ENCODE measurements around the gene SMAGP. TPM values are rescaled to one million over a fixed set of nuclear protein-coding genes. Genes with fewer than 3 reads are reported as not detected.
A peak's percentile ranks its signal among the peaks of the same experiment; 100 is the strongest.
"Not testable (repeated sequence)": the region's sequence is repeated elsewhere in the genome, so short reads cannot be mapped to it uniquely, and the experiment has no call there.

SMAGP gene
- total RNA-seq, 2 donors from 2014 or later, result 74.4 to 119 TPM

DNA sequence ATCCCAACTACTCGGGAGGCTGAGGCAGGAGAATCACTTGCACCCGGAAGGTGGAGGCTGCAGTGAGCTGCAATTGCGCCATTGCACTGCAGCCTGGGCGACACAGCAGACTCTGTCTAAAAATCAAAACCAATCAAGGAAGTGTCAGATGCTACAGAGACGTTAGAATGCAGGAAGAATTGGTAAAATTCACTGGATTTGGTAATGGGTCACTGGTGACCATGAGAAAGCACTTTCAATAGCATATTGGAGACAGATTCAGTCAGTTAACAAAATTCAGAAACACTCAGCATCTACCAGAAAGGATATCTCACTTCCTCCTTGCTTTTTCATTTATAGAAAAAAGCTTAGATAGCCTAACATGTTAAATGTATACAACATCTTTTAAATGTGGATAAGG is 36.3 kb upstream of the SMAGP start:
- Histone ChIP-seq H3K9ac (ENCODE audit: low read depth in 2 of 2, low read length in 2 of 2) (no peak overlapping the region), H3K27me3 (no peaks in the 10 kb centered on the region), H3K4me3 (no peak overlapping the region), H3K36me3 (no peaks in the 10 kb centered on the region), H3K27ac (no peak overlapping the region), H3K4me1 (peaks cover 4% of the 10 kb centered on the region), H3K9me3 (no peaks in the 10 kb centered on the region)
- TF ChIP-seq, protein P1, sequence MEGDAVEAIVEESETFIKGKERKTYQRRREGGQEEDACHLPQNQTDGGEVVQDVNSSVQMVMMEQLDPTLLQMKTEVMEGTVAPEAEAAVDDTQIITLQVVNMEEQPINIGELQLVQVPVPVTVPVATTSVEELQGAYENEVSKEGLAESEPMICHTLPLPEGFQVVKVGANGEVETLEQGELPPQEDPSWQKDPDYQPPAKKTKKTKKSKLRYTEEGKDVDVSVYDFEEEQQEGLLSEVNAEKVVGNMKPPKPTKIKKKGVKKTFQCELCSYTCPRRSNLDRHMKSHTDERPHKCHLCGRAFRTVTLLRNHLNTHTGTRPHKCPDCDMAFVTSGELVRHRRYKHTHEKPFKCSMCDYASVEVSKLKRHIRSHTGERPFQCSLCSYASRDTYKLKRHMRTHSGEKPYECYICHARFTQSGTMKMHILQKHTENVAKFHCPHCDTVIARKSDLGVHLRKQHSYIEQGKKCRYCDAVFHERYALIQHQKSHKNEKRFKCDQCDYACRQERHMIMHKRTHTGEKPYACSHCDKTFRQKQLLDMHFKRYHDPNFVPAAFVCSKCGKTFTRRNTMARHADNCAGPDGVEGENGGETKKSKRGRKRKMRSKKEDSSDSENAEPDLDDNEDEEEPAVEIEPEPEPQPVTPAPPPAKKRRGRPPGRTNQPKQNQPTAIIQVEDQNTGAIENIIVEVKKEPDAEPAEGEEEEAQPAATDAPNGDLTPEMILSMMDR (IDR thresholded peaks at IDR 0.05), result no peak
- no peak for DNase-seq
- intact Hi-C loops (cut with DNase I), result no loop called here

DNA sequence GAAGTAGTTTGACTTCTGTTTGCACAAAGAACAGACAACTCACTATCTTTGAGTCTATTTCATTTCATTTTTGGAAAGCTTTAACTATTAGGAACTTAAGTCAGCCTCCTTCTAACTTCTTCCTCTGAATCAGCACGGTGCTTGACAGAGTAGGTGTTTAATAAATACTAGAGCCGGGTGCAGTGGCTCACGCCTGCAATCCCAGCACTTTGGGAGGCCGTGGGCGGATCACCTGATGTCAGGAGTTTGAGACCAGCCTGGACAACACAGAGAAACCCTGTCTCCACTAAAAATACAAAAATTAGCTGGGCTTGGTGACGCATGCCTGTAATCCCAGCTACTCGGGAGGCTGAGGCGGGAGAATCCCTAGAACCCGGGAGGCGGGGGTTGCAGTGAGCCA is 30.6 kb upstream of the SMAGP start:
- H3K9ac ChIP-seq (ENCODE audit: low read depth in 2 of 2, low read length in 2 of 2); H3K27ac ChIP-seq; H3K27me3 ChIP-seq; H3K4me1 ChIP-seq; intact Hi-C loops (cut with DNase I); H3K36me3 ChIP-seq; H3K9me3 ChIP-seq; H3K4me3 ChIP-seq; DNase-seq: not testable (repeated sequence)

DNA sequence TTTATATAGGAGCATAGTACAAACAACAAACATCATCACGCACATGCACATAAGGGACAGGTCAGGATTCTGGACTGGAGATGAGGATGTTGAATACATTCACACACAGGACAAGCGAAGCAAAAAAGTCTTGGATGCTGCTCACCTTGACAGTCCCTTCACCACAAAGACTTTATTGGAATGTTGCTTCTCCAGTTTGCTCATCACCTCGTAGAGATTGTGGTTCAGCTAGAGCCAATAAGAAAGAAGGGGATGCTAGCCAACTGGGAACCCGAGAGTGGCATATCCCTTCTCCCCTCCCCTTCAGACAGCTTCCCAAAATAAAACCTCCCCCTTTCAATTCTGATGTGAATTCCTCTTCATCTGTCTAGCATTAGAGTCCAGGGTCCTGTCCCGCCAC is 25.4 kb upstream of the SMAGP start:
- TF ChIP-seq, protein P1 (IDR thresholded peaks at IDR 0.05), result no peak
- Histone ChIP-seq H3K4me1 (no peaks in the 10 kb centered on the region), H3K36me3 (no peaks in the 10 kb centered on the region), H3K4me3 (no peak overlapping the region), H3K27me3 (no peaks in the 10 kb centered on the region), H3K27ac (no peak overlapping the region), H3K9ac (ENCODE audit: low read depth in 2 of 2, low read length in 2 of 2) (no peak overlapping the region), H3K9me3 (no peaks in the 10 kb centered on the region)
- intact Hi-C loops (cut with DNase I), result no loop called here
- no peak for DNase-seq

DNA sequence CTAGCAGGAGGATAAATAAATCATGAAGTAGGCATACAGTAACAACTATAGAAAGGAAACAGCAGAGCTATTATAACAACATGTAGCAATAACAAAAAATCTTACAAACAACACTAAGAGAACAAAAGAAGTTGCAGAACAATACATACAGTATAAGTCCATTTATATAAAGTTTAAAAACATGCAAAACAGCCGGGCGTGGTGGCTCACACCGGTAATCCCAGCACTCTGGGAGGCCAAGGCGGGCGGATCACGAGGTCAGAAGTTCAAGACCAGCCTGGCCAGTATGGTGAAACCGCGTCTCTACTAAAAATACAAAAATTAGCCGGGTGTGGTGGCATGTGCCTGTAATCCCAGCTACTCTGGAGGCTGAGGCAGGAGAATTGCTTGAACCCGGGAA is 23.9 kb upstream of the SMAGP start:
- H3K4me1 ChIP-seq; H3K4me3 ChIP-seq; H3K27me3 ChIP-seq; H3K9me3 ChIP-seq; H3K36me3 ChIP-seq; H3K9ac ChIP-seq (ENCODE audit: low read depth in 2 of 2, low read length in 2 of 2); H3K27ac ChIP-seq; intact Hi-C loops (cut with DNase I); DNase-seq: not testable (repeated sequence)

DNA sequence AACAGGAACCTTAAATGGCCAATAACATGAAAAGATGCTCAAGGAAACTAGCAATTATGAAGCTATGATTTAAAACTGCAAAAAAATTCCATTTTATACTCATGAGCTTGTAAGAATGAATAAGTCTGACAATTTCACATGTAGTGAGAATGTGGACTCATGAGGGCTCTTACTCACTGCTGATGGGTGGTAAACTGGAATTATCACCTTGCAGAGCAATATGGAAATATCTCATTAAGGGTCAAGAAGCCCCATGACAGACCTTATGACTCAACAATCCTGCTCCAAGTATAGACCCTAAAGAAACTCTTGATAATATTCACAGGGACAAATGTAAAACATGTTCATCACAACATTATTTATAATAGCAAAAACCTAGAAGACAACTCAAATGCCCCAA is 23.5 kb upstream of the SMAGP start:
- TF ChIP-seq, protein P1 (IDR thresholded peaks at IDR 0.05), result no peak
- Histone ChIP-seq H3K36me3 (no peaks in the 10 kb centered on the region), H3K27ac (no peak overlapping the region), H3K9ac (ENCODE audit: low read depth in 2 of 2, low read length in 2 of 2) (no peak overlapping the region), H3K27me3 (no peaks in the 10 kb centered on the region), H3K4me1 (no peaks in the 10 kb centered on the region), H3K9me3 (no peaks in the 10 kb centered on the region), H3K4me3 (no peak overlapping the region)
- no peak for DNase-seq
- intact Hi-C loops (cut with DNase I), result no loop called here

DNA sequence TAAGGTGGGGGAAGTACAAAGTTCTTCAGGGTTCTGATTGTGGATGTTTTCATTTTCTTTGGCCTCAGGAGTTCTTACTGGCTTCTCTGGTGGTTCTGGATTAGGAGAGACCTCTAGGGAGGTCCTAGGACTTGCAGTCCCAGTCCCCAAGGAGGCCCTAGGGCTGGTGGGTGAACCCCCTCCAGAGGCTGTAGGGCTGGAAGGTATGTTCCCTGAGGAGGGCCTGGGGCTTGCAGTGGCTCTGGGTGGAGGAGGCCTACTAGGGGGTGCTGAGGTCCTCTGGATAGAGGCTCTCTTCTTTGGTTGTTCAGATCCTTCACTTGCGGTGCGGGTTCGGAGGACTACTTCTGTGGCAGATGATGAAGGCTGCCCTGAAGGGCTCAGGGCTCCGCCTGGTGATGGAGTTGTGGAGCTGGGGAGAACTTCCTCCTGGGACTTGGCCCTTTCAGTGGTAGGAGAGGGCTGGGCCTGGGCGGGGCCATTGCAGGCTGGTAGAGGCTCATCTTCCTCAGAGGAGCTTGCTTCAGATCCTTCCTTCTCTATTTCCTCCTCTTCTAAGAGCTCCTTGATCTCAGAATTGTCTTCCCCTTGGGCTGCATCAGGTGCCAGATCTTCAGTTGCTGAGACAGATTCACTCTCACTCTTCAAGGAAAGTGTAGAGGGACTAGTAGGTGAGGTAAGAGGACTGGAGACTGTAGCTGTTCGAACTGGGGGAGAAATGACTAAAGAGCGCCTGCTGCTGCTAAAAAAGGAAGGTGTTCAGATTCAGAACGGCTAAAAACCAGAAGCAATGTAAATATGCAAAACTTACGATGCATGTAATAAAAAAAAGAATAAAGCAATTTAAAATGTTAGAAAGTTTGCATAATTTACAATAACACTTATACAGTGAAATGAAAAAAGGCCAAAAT is 21.6 kb upstream of the SMAGP start:
- H3K36me3 ChIP-seq; intact Hi-C loops (cut with DNase I); H3K4me1 ChIP-seq; H3K27me3 ChIP-seq; H3K9ac ChIP-seq (ENCODE audit: low read depth in 2 of 2, low read length in 2 of 2); H3K4me3 ChIP-seq; H3K9me3 ChIP-seq: not testable (repeated sequence)
- peak overlapping the region; percentile 73 for H3K27ac ChIP-seq
- TF ChIP-seq, protein P1 (IDR thresholded peaks at IDR 0.05), result peak; percentile 15
- peak; percentile 93 for DNase-seq

All from colonic mucosa (tissue), 4 donors.